ENCODE measurements around the gene DLEU7.

The DLEU7 gene

GRCh38 chr13:50871405-50871804 is 27.9 kb upstream of the DLEU7 start:
- no peak for TF ChIP-seq OSR1 (CRISPR knock-in tag; IDR thresholded peaks at IDR 0.05)

GRCh38 chr13:50867637-50867945 is 24.1 kb upstream of the DLEU7 start:
- no peak for ATAC-seq
- TF ChIP-seq BACH2 (CRISPR knock-in tag; IDR thresholded peaks at IDR 0.05; ENCODE audit: borderline replicate concordance): no peak
- no peak for TF ChIP-seq ZFP3 (CRISPR knock-in tag; IDR thresholded peaks at IDR 0.05)
- no peak for TF ChIP-seq RARB (CRISPR knock-in tag; IDR thresholded peaks at IDR 0.05)
- TF ChIP-seq ZNF70 (CRISPR knock-in tag; IDR thresholded peaks at IDR 0.05): no peak
- TF ChIP-seq ZNF8 (CRISPR knock-in tag; IDR thresholded peaks at IDR 0.05): no peak
- no peak for TF ChIP-seq TSHZ2 (CRISPR knock-in tag; IDR thresholded peaks at IDR 0.05)
- no peak for TF ChIP-seq OSR1 (CRISPR knock-in tag; IDR thresholded peaks at IDR 0.05)
- no peak for TF ChIP-seq ZC3H10 (CRISPR knock-in tag; IDR thresholded peaks at IDR 0.05)
- TF ChIP-seq CREB5 (CRISPR knock-in tag; IDR thresholded peaks at IDR 0.05; ENCODE audit: low read depth): no peak
- no peak for TF ChIP-seq ESRRG (CRISPR knock-in tag; IDR thresholded peaks at IDR 0.05)
- TF ChIP-seq CSRNP3 (CRISPR knock-in tag; IDR thresholded peaks at IDR 0.05): no peak

More at GRCh38 chr13:50871405-50871804, 27.9 kb upstream of the DLEU7 start:
- no peak for ATAC-seq

GRCh38 chr13:50866817-50867636 is 23.5 kb upstream of the DLEU7 start:
- ATAC-seq: no peak
- no peak for TF ChIP-seq ESRRG (CRISPR knock-in tag; IDR thresholded peaks at IDR 0.05)
- TF ChIP-seq RARB (CRISPR knock-in tag; IDR thresholded peaks at IDR 0.05): no peak
- TF ChIP-seq ARNTL (CRISPR knock-in tag; IDR thresholded peaks at IDR 0.05; ENCODE audit: borderline replicate concordance, low read depth): no peak
- TF ChIP-seq CSRNP3 (CRISPR knock-in tag; IDR thresholded peaks at IDR 0.05): no peak
- TF ChIP-seq CSDC2 (CRISPR knock-in tag; IDR thresholded peaks at IDR 0.05): no peak
- no peak for TF ChIP-seq TSHZ2 (CRISPR knock-in tag; IDR thresholded peaks at IDR 0.05)
- no peak for TF ChIP-seq ZNF8 (CRISPR knock-in tag; IDR thresholded peaks at IDR 0.05)
- no peak for TF ChIP-seq TCF4 (CRISPR knock-in tag; IDR thresholded peaks at IDR 0.05; ENCODE audit: borderline replicate concordance)
- no peak for TF ChIP-seq CREB5 (CRISPR knock-in tag; IDR thresholded peaks at IDR 0.05; ENCODE audit: low read depth)
- no peak for TF ChIP-seq ZFP3 (CRISPR knock-in tag; IDR thresholded peaks at IDR 0.05)
- TF ChIP-seq PPARA (CRISPR knock-in tag; IDR thresholded peaks at IDR 0.05; ENCODE audit: borderline replicate concordance): no peak
- no peak for TF ChIP-seq BACH2 (CRISPR knock-in tag; IDR thresholded peaks at IDR 0.05; ENCODE audit: borderline replicate concordance)
- TF ChIP-seq ZC3H10 (CRISPR knock-in tag; IDR thresholded peaks at IDR 0.05): no peak
- no peak for TF ChIP-seq ZNF70 (CRISPR knock-in tag; IDR thresholded peaks at IDR 0.05)
- no peak for TF ChIP-seq ZNF565 (CRISPR knock-in tag; conservative IDR thresholded peaks at IDR 0.05; ENCODE audit: low read depth)

All from SK-N-SH treated with all-trans-retinoic acid at 6 μM for 48 hours (cell line).